Measurements from ENCODE around the gene MEGF10.

The MEGF10 gene

GRCh38 chr5:127416906-127417305, 126.3 kb downstream of the MEGF10 start:
- no peak for DNase-seq

DNA sequence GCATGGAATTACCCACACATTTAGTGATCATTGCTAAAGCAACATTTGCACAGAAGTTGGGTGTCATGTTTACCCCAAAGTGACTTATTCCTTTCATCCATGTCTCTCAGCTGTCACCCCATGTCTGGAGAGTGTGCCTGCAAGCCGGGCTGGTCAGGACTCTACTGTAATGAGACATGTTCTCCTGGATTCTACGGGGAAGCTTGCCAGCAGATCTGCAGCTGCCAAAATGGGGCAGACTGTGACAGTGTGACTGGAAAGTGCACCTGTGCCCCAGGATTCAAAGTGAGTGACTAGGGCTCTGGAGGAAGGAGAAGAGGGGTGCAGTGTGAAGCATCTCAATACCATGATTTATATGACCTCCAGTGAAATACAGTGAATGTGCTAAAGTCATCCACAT, 126.9 kb downstream of the MEGF10 start:
- DNase-seq, result no peak

DNA sequence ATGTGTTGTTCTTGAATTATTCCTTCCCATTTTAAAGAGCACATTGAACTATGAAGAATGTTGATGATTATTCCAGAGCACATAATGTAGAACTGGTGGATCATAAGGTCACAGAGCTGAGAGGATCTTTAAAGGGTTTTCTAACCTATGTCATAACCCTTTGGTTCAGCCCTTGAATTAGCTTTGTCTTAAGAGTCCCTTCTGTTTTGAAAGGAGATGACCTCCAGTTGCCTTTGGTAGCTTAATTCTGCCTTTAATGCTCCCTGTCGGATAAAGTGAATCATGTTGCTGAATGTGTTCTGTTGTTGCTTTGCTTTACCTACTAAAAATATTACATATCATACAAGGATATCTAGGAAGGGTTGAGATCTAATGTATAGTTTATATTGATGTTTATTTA, 127.8 kb downstream of the MEGF10 start:
- no peak for DNase-seq

- no peak for DNase-seq
Observed at GRCh38 chr5:127418974-127419682, 128.5 kb downstream of the MEGF10 start.

DNA sequence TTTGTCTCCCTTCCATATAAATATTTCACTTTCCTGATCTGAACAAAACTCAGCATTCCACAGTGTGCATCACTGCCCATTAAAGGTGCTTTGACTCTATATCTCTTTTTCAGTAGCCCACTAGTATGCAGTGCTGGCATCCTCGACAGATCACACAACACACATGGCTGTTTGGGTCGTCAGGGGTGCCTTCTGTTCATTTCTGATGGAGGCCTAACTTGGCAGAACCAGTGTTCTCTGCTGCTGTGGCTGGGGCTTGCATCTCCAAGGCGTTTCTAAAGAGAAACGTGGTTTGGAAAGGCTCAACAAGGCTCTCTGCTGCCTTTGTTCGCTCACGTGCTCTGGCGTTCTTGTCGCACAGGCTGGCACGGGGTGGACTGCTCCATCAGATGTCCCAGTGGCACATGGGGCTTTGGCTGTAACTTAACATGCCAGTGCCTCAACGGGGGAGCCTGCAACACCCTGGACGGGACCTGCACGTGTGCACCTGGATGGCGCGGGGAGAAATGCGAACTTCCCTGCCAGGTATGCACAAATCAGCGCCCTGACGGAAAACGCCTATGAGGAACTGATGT, 129.2 kb downstream of the MEGF10 start:
- no peak for DNase-seq

DNA sequence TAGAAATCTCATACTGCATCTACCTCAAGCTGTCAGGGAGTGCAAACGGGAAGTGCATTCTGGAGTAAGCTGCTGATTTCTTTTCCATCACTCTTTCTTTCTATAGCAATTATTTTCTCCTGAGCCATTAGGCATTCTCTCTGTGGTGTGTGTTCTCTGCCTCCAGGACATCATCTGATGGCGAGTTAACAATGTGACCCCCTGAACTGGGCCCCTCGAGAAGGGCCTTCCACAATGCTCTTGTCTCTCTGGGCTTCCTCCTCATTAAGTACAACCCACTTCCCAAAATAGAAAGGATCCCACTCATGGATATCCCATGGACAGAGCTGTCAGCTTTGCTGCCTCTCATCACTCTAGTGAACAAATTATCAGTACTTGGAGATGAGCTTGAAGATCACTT, 130.2 kb downstream of the MEGF10 start:
- no peak for DNase-seq

- no peak for DNase-seq
Observed at GRCh38 chr5:127421471-127421870, 130.9 kb downstream of the MEGF10 start.

DNA sequence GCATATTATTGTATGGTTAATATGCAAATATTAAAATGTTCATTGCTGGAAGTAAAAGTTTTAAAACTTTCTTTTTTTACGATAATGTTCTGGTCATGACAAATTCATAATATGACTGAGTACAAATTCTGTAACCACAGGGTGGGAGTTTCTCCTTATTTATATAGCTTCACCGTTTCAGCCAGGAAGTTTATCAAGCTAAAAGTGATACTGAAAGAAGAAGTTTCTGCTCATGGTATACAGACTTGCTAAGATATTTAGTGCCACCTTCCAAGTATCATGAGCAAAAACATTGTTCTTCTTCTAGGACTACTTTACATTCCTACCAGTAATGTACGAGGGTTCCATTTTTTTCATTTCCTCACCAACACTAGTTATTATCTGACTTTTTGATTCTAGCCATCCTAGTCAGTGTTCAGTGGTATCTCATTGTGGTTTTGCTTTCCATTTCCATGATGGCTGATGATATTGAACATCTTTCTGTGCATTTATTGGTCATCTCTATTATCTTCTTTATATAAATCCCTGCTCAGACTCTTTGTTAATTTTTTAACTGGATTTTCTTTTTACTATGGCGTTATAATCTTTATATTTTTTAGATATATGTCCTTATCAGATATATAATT, 132.7 kb downstream of the MEGF10 start:
- DNase-seq, result no peak

DNA sequence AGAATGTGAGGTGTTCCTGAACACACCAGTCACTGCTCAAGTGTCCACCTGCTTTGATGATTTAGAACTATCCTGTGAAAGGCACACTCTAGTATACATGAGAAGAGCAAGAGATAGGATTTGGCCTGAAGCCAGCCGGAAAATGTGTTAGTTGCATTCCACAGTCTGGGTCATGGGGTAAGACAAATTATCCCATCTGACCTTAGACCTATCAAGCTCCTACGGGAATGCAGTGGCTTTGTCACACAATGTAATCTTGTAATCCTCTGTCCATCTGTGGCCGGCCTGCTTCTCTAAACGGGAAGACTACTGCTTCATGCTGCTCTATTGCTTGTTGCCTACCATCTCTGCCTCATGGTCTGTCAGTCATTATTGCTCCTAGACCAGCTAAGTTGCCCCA, 134.4 kb downstream of the MEGF10 start:
- no peak for DNase-seq

DNA sequence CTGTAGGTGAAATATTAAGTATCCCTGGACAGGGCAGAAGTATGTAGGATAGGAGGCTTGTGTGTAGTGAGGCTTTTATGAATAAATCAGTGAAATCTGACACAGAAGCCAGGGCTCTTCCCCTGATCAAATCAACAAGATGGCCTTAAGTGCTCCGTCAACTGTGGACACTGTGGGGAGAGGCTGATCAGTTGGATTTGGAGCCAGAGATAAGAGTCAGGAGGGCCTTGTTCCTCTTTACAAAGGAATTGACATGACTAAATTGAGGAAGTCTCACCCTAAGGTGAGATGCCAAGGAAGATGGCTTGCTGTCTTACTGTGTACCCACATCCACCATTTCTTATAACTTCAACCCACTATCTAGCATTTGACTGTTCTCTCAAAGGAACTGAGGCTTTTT, 135.3 kb downstream of the MEGF10 start:
- no peak for DNase-seq

DNA sequence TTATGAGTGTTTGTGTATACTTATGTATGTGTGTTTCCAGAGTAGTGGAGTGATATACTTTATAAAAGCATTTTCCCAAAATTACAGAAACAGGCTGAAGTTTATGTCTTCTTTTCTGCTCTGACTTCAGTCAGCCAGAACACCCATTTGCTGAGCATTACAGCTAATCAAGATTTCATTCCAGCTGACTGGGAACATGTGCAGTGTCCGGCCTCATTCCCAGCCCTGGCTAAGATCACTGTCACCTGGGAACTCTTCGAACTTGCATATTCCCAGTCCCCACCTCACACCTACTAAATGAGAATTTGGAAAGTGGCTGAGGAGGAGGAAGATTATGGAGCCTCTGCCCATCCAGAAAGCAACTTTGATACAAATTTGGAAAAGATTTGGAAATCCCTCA, 136.1 kb downstream of the MEGF10 start:
- no peak for DNase-seq

- DNase-seq, result no peak
Observed at GRCh38 chr5:127428276-127428675, 137.7 kb downstream of the MEGF10 start.

GRCh38 chr5:127428748-127429147, 138.2 kb downstream of the MEGF10 start:
- DNase-seq, result no peak

DNA sequence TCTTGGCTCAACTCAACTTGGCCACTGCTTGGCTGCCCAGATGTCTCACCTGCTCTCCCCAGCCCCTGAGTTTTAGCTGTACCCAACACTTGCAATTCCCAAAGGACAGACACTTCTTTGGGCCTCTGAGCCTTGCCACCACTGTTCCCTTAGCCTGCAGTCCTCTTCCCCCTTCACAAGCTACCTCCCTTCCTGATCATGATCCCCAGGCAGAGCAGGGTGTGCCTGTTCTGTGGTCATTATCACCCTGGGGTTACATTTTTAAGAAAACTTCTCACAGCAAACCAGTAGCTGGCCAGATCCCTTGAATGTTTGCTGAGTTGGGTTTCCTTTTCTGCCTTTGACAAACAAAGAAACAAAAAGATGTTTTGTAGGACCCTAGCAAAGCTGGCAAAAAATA, 139.3 kb downstream of the MEGF10 start:
- DNase-seq, result no peak

- DNase-seq, result no peak
Observed at GRCh38 chr5:127430627-127431026, 140.0 kb downstream of the MEGF10 start.

GRCh38 chr5:127431977-127432585, 141.5 kb downstream of the MEGF10 start:
- no peak for DNase-seq

GRCh38 chr5:127433526-127433925, 142.9 kb downstream of the MEGF10 start:
- DNase-seq, result no peak

DNA sequence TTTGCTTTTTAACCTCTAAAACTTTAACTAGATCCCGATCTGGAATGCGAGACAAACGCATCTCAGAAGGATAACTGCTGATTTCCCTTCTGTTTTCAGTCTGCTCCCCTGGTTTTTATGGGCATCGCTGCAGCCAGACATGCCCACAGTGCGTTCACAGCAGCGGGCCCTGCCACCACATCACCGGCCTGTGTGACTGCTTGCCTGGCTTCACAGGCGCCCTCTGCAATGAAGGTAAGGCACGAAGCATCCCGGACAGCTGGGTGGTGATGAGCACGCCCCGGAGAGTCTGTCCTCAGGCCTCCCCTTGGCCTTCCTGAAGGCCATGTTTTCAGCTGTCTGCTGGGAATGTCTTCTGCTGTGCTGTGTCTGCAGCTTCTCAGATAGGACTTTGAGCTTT, 144.0 kb downstream of the MEGF10 start:
- no peak for DNase-seq

GRCh38 chr5:127435821-127436220, 145.2 kb downstream of the MEGF10 start:
- DNase-seq, result no peak

DNA sequence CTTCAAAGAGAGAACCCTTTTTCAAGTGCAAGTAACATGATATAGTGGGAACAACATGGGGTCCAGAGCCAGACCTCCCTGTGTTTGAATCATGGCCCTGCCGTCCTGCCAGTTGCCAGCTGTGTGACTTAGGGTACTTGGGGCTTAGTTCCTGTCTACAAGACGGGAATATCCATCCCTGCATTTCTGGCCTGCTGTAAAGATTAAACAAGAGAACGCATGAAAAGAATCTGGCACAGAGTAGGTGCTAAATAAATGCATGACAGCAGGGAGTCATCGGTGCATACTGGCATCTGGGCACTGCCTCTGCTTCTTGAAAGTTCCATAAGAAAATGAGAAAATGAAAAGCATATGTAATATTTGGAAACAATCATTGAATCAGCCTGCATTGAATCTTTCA, 149.0 kb downstream of the MEGF10 start:
- DNase-seq, result no peak

GRCh38 chr5:127440831-127441230, 150.2 kb downstream of the MEGF10 start:
- DNase-seq, result no peak

GRCh38 chr5:127441799-127442484, 151.3 kb downstream of the MEGF10 start:
- DNase-seq, result no peak

DNA sequence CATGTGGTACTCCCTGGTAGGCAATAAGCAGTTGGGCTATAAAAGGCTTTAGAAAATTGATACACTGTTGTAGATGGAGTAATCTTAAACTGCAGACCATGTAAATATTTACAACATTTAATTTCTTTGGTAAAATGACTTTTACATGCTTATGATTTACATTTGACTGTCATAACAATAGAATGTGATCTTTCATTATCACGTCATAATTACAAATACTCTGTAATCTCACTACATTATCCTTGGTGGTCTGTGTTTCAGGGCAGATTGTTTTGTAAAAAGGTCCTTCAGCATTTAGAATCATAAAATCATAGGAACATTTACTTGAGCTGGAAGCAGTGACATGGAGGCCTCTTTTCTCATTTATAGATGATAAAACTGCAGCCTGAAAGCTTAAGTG, 153.6 kb downstream of the MEGF10 start:
- DNase-seq, result no peak
